ENCODE data around the gene KIAA0825. TPM values are rescaled to one million over a fixed set of nuclear protein-coding genes. Genes with fewer than 3 reads are reported as not detected.

The KIAA0825 gene
- total and polyA plus RNA-seq, 2 of the 8 experiments (the other 6 are each of a cell fraction or from before 2014, with no cell fraction given), result 0.60 to 1.0 TPM

DNA sequence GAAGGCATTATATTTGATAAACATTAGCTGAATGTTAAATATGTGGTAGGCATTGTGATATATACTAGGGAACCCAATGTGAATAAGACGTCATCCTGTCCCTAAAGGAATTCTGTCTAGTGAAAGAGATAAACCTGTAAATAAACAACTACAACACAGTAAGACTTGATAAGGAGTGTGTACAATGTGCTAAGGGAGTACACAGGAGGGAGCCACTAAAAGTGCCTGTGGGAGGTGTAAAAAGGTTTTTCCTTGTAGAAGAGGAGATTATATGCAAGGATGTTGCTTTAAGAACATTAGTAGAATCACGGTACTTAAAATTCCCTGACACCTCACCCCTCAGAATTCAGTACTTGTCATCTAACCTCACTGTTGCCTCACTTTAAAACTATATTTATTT, 91.7 kb downstream of the KIAA0825 start:
- Histone ChIP-seq H3K56ac (replicated peaks; ENCODE audit: insufficient read length, low read depth, low read length) (no peak overlapping the region), H3K14ac (ENCODE audit: insufficient read length) (no peak overlapping the region), H4K8ac (ENCODE audit: extremely low read depth, insufficient read depth, low read length) (no peak overlapping the region), H3K27ac (ENCODE audit: low read depth, low read length) (no peak overlapping the region), H4K91ac (replicated peaks; ENCODE audit: insufficient read length, low read length) (no peak overlapping the region), H2BK15ac (ENCODE audit: low read length) (no peak overlapping the region), H3K9ac (replicated peaks in 1 of 4; ENCODE audit: extremely low read depth in 1 of 4, low read depth in 3 of 4, low read length in 3 of 4) (no peak overlapping the region), H3K27me3 (replicated peaks in 1 of 4; ENCODE audit: control insufficient read depth in 3 of 4, extremely low read depth in 1 of 4, insufficient read depth in 3 of 4, low read length in 3 of 4) (no peaks in the 10 kb centered on the region), H2AFZ (ENCODE audit: low read length) (no peak overlapping the region), H3K4me2 (ENCODE audit: insufficient read depth in 1 of 2, low read depth in 2 of 2, low read length in 2 of 2) (no peak overlapping the region), H2AK5ac (ENCODE audit: low read depth, low read length) (no peak overlapping the region), H3K23me2 (ENCODE audit: low read depth, low read length) (no peaks in the 10 kb centered on the region), H3K79me2 (ENCODE audit: control insufficient read depth in 1 of 2, insufficient read depth in 2 of 2, low read length in 2 of 2) (no peaks in the 10 kb centered on the region), H2BK20ac (ENCODE audit: low read length) (no peak overlapping the region), H2BK120ac (replicated peaks; ENCODE audit: low read depth, low read length) (no peak overlapping the region), H3K36me3 (ENCODE audit: control insufficient read depth in 2 of 4, insufficient read depth in 4 of 4, low read length in 3 of 4) (no peaks in the 10 kb centered on the region), H3K18ac (ENCODE audit: extremely low read depth, low read length) (no peak overlapping the region), H3K9me3 (ENCODE audit: insufficient read depth in 2 of 2, low read depth in 1 of 2, low read length in 1 of 2) (no peaks in the 10 kb centered on the region), H3K4ac (replicated peaks; ENCODE audit: insufficient read length, low read depth, low read length) (no peak overlapping the region), H3K4me3 (ENCODE audit: extremely low read depth in 1 of 4, insufficient read depth in 2 of 4, low read depth in 3 of 4, low read length in 4 of 4) (no peak overlapping the region), H2BK12ac (ENCODE audit: low read depth, low read length) (no peak overlapping the region), H3K79me1 (ENCODE audit: low read depth, low read length) (no peaks in the 10 kb centered on the region), H4K20me1 (replicated peaks in 1 of 2; ENCODE audit: control insufficient read depth in 1 of 2, insufficient read depth in 2 of 2, low read length in 2 of 2) (no peaks in the 10 kb centered on the region), H2BK5ac (ENCODE audit: low read depth, low read length) (no peak overlapping the region), H3K4me1 (replicated peaks in 1 of 4; ENCODE audit: control insufficient read depth in 3 of 4, insufficient read depth in 4 of 4, low read length in 3 of 4) (no peaks in the 10 kb centered on the region), H3K23ac (ENCODE audit: insufficient read length) (no peak overlapping the region), H4K5ac (ENCODE audit: insufficient read length, low read depth, low read length) (no peak overlapping the region)
- ChIA-PET CTCF (ENCODE audit: partially characterized antibody) (interaction anchor here (0.7 kb wide), 1 partner anchor 100 kb away, joined by 3 read pairs; no protein-coding TSS in a partner anchor), POLR2A (ENCODE audit: partially characterized antibody) (no interaction called here)
- FAIRE-seq, result no peak
- DNase-seq (ENCODE audit: low read depth in 1 of 2, low spot score in 2 of 2), result no peak
- TF ChIP-seq CBX8 (IDR thresholded peaks at IDR 0.05; ENCODE audit: borderline replicate concordance, low read depth, low read length) (no peak), JUN (IDR thresholded peaks at IDR 0.05; ENCODE audit: low read depth, low read length) (no peak), POU5F1 (IDR thresholded peaks at IDR 0.05; ENCODE audit: low read depth, low read length) (no peak), ASH2L (IDR thresholded peaks at IDR 0.05; ENCODE audit: low read length) (no peak)
- 88% methylated on average over 2 of the region's 2 CpGs; no CpG with 5 or more reads in 1 of the 2 experiments for WGBS, 2 experiments (ENCODE audit: extremely low coverage in 1 of 2, insufficient coverage in 1 of 2, insufficient read length in 1 of 2, insufficient replicate concordance in 2 of 2, low coverage in 1 of 2, low lambda C conversion rate in 2 of 2, missing lambda C conversion rate in 1 of 2)
